ENCODE results near the gene WDR38.

DNA sequence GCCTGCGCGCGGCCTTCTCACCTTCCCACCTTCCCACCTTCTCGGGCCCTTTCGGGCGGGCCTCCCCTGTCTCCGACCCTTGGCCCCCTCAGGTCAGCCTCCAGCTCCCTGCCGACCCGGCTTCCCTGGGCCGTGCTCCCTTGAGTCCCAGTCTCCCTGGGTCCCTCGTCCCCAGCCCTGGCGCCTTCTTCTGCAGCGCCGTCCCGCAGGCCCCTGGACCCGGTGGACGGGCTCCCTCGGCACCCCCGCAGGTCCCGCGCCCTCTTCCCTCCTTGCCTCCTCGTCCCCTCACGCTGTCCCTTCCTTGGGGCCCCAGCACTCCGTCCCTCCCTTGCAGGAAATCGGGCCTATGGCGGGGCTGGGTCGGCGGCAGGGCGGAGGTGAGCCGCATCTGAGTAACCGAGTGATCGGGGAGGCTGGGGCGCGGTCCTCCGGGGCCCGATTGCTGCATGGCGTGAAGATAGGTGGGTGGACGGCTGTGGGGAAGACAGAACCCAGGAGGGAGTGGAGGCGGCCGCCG lies 16.3 kb downstream of the WDR38 start:
- TF ChIP-seq, protein P1, sequence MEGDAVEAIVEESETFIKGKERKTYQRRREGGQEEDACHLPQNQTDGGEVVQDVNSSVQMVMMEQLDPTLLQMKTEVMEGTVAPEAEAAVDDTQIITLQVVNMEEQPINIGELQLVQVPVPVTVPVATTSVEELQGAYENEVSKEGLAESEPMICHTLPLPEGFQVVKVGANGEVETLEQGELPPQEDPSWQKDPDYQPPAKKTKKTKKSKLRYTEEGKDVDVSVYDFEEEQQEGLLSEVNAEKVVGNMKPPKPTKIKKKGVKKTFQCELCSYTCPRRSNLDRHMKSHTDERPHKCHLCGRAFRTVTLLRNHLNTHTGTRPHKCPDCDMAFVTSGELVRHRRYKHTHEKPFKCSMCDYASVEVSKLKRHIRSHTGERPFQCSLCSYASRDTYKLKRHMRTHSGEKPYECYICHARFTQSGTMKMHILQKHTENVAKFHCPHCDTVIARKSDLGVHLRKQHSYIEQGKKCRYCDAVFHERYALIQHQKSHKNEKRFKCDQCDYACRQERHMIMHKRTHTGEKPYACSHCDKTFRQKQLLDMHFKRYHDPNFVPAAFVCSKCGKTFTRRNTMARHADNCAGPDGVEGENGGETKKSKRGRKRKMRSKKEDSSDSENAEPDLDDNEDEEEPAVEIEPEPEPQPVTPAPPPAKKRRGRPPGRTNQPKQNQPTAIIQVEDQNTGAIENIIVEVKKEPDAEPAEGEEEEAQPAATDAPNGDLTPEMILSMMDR (IDR thresholded peaks at IDR 0.05; ENCODE audit: low read depth, low read length, missing input control), result no peak
- TF ChIP-seq, protein P2, sequence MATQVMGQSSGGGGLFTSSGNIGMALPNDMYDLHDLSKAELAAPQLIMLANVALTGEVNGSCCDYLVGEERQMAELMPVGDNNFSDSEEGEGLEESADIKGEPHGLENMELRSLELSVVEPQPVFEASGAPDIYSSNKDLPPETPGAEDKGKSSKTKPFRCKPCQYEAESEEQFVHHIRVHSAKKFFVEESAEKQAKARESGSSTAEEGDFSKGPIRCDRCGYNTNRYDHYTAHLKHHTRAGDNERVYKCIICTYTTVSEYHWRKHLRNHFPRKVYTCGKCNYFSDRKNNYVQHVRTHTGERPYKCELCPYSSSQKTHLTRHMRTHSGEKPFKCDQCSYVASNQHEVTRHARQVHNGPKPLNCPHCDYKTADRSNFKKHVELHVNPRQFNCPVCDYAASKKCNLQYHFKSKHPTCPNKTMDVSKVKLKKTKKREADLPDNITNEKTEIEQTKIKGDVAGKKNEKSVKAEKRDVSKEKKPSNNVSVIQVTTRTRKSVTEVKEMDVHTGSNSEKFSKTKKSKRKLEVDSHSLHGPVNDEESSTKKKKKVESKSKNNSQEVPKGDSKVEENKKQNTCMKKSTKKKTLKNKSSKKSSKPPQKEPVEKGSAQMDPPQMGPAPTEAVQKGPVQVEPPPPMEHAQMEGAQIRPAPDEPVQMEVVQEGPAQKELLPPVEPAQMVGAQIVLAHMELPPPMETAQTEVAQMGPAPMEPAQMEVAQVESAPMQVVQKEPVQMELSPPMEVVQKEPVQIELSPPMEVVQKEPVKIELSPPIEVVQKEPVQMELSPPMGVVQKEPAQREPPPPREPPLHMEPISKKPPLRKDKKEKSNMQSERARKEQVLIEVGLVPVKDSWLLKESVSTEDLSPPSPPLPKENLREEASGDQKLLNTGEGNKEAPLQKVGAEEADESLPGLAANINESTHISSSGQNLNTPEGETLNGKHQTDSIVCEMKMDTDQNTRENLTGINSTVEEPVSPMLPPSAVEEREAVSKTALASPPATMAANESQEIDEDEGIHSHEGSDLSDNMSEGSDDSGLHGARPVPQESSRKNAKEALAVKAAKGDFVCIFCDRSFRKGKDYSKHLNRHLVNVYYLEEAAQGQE (IDR thresholded peaks at IDR 0.05), result no peak
- TF ChIP-seq SP1 (IDR thresholded peaks at IDR 0.05), result no peak
- TF ChIP-seq TAF1 (conservative IDR thresholded peaks at IDR 0.05), result no peak
- no peak for TF ChIP-seq FOXA1 (IDR thresholded peaks at IDR 0.05)
- TF ChIP-seq, protein P3, sequence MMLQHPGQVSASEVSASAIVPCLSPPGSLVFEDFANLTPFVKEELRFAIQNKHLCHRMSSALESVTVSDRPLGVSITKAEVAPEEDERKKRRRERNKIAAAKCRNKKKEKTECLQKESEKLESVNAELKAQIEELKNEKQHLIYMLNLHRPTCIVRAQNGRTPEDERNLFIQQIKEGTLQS (IDR thresholded peaks at IDR 0.05), result no peak
- no peak for TF ChIP-seq GABPA (IDR thresholded peaks at IDR 0.05 in 1 of 2, conservative IDR thresholded peaks at IDR 0.05 in 1 of 2)
- no peak for TF ChIP-seq EGR1 (IDR thresholded peaks at IDR 0.05; ENCODE audit: low read depth in 2 of 2)
- no peak for TF ChIP-seq RAD21 (IDR thresholded peaks at IDR 0.05)
- TF ChIP-seq YY1 (IDR thresholded peaks at IDR 0.05), result no peak

Measured in liver (tissue), 3 donors.